Posterior cingulate gyrus (tissue), 11 donors: ENCODE results near the gene CDCA3.
"Not testable (repeated sequence)": the region's sequence is repeated elsewhere in the genome, so short reads cannot be mapped to it uniquely, and the experiment has no call there.

Experiments
- DNase-seq, 10 donors: peaks; one replicate each; pipeline versions ENCODE4 v3.0.0 to v3.0.0-alpha.2; 2020 to 2021; ENCODE audit warnings: mixed read lengths in 3 of 10
- intact Hi-C: fragments of 100-400 bp; cut with DNase I; formaldehyde crosslinking; loops from one replicate; pipeline ENCODE4 v1.15.1; 2023

Gene CDCA3

DNA sequence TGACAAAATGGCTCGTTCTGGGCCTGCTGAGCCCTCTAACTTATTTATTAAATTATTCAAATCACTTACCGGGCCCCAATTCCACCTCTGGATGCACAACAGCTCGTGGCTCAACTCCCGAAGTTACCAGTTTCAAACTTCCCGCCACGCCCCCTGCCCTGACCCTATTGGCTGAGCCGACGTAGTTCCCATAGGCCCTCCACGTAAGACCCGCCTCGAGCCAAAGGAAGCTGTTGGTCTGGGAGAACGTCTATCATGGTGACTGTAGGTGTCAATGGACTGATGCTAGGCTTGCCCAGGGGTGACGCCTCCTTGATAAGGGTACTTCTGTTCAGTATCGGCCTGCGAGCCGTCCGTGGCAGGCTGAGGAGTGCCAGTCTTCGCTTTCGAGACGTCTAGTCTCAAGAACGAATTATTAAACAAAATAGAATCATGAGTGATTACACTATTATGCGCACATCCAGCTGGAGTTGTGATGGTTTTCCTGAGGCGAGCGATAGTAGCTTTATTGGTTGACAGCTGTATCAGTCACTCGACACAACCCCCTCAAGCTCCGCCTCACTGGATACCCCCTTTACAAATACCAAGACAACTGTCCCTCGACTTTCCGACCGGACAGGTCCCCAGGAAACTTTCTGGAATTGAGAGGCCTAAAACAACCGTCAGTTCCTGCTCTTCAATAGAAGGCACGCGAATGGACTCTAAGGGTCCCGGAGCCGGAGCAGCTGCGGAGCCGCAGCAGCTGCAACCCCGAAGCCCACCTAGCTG is at the start of gene CDCA3:
Gene CDCA3, minus strand, starts transcription at position 134 of the 768 bp plus-strand sequence. CDS start 334 bp downstream, outside the sequence.
- DNase-seq = peak; percentile 88 to 99 (median 94)
- intact Hi-C loops = no loop called here

DNA sequence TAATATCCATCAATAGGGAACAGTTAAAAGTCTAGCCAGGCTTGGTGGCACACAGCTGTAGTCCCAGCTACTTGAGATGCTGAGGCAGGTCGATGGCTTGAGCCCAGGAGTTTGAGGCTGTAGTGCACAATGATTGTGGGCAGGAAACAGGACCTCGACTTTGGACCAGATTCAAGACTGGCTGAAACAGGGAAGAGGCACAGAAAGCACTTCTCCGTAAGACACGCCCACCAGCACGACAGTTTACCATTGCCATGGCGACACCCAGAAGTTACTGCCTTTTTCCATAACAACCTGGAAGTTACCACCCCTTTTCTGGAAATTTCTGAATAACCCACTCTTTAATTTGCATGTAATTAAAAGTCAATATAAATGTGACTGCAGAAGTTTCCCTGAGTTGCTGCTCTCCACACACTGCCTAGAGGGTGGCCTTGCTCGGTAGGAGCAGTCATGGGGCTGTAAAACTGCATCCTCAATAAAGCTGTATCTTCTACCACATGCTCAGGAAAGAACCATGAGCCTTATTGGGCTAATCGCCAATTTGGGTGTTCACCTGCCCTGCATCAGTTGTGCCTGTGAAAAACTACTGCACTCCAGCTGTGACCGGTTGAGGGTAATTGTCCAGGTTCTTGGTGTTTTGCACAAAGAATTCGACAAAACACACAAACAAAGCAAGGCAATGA is 48.9 kb upstream of the CDCA3 start:
- peak in 4 of 10 donors; percentile 18 to 89 (median 32) for DNase-seq
- intact Hi-C loops = no loop called here

DNA sequence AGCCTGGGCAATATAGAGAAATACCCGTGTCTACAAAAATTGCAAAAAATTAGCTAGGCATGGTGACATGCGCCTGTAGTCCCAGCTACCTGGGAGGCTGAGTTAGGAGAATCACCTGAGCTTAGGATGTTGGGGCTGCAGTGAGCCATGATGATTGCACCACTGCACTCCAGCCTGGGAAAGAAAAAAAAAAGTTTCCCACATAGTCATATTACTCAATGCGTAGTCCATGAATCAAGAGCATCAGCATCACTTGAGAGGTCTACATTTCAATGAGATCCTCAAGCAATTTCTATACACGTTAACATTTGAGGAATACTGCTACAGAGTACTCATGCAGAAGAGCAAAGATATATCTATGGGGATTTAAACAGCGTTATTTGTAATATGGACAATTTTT is 48.3 kb upstream of the CDCA3 start:
- intact Hi-C loops = no loop called here
- no peak for DNase-seq

DNA sequence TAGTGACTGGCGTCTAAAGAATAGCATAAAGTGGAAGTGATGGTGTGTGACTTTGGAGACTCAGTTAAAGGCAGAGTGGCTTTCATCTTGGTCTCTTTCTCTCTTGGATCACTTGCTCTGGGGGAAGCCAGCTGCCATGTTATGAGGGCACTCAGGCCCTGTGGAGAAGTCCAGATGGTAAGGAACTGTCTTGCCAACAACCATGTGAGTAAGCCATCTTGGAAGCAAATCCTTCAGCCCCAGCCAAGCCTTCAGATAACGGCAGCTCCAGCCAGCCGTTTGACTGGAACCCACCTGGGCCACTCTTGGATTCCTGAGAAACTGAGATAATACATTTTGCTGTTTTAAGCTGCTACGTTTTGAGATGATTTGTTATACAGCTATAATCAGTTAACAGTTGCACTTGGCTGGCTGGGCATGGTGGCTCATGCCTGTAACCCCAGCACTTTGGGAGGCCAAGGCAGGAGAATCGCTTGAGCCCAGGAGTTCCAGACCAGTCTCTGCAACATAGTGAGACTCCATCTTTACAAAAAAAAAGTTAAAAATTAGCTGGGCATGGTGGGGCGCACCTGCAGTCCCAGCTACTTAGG is 45.9 kb upstream of the CDCA3 start:
- DNase-seq = peak in 1 of 10 donors; percentile 54
- intact Hi-C loops = no loop called here

DNA sequence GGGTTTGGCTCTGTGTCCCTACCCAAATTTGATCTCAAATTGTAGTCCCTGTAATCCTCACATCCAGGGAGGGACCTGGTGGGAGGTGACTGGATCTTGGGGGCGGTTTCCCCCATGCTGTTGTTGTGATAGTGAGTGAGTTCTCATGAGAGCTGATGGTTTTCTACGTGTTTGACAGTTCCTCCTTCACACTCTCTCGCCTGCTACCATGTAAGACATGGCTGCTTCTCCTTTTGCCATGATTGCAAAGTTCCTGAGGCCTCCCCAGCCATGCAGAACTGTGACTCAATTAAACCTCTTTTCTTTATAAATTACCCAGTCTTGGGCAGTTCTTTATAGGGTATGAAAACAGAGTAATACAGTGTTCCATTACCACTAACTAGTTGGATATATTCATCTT is 43.2 kb upstream of the CDCA3 start:
- DNase-seq = no peak
- intact Hi-C loops = no loop called here

DNA sequence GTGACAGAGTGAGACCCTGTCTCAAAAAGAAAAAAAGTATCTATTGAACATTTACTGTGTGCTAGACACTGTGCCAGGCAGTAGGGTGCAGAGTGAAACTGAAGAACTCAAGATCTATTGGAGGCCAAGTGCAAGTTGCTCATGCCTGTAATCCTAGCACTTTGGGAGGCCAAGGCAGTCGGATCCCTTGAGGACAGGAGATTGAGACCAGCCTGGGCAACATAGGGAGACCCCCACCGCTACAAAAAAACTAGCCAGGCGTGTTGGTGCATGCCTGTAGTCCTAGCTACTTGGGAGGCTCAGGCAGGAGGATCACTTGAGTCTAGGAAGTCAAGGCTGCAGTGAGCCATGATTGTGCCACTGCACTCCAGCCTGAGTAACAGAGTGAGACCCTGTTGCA is 41.6 kb upstream of the CDCA3 start:
- peak in 1 of 10 donors; percentile 10 for DNase-seq

DNA sequence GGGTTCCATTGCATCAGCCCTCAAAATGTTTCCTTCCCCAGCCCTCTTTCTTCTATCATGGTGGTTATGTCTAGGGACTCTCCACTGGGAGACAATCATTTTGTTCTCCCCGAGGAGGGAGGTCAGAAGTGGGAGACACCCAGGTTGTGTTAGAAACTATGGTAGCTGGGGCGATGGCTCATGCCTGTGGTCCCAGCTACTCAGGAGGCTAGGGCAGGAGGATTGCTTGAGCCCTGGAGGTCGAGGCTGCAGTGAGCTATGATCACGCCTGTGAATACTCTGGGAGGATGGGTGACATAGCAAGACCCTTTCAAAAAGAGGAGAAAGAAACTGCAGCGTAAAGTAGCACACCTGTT is 40.5 kb upstream of the CDCA3 start:
- peak in 1 of 10 donors; percentile 60 for DNase-seq
- intact Hi-C loops = loop anchor here (1.0 kb wide), 1 partner anchor 18 kb away; the partner anchor contains the start of gene SPSB2

More for the DNA sequence above, 41.6 kb upstream of the CDCA3 start:
- intact Hi-C loops = not testable (repeated sequence)

DNA sequence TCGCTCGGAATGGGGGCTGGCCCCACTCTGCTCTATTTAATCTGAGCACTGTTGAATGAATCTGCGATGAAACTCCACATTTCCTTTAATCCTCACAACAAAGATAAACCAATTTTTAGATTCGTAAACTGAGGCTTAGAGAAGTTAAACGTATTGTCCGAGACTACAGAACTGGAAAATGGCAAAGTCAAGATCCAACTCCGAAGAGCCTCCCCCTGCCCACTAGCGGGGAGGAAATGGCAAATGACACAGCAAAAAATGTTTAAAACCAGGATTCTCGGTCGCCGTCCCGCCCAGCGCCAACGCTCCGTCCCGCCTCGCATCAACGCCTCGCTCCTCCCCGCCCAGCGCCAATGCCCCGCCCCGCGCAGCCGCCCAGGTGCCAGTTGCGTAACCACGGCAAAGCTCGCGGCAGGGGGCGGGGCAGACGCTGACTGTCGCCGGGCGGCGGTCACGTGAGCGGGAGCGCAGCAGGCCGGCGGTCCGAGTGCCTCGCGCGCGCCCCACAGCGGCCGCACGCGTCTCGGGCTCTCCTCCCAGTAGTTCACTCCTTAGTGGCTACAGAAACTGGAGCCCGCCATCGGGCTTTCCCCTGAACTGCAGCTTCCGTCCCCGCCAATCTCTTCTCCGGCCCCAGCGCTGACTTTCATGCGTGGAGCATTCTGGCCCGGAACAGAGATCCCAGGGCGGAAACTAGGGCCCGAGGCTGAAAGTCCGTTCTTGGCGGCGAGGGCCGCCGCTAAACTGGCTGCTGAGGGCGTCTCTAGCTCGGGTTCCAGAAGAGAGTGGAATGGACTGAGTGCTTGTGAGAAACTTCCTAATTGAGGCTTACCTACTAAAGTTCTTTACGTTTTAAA is 39.9 kb upstream of the CDCA3 start:
- peak; percentile 96 to 100 (median 98) for DNase-seq
- intact Hi-C loops = loop anchor here (1.0 kb wide), 1 partner anchor 18 kb away; the partner anchor contains the start of gene SPSB2

DNA sequence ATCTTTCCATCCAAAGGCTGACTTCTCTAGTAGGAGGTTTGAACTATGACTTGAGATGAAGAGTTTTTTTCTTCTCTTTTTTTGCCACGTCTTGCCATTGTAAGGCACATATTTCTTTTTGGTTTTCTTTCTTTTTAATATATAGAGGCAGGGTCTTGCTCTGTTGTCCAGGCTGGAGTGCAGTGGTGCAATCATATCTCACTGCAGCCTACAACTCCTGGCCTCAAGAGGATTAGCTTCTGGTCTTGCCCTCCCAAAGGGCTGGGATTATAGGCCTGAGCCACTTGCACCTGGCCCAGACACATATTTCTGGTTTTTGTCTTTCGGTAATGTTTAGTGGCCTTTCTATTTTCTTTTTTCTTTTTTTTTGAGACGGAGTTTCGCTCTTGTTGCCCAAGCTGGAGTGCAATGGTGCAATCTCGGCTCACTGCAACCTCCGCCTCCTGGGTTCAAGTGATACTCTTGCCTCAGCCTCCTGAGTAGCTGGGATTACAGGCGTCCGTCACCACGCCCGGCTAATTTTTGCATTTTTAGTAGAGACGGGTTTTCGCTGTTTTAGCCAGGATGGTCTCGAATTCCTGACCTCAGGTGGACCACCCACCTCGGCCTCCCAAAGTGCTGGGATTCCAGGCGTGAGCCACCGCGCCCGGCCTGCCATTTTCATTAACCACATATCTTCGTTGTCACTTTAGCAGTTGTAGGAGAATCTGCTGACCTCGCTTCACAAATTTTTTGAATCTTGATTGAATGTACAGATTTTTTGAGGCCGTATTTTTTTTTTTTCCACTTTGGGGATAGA is 38.9 kb upstream of the CDCA3 start:
- intact Hi-C loops = not testable (repeated sequence)
- peak in 1 of 10 donors; percentile 78 for DNase-seq

DNA sequence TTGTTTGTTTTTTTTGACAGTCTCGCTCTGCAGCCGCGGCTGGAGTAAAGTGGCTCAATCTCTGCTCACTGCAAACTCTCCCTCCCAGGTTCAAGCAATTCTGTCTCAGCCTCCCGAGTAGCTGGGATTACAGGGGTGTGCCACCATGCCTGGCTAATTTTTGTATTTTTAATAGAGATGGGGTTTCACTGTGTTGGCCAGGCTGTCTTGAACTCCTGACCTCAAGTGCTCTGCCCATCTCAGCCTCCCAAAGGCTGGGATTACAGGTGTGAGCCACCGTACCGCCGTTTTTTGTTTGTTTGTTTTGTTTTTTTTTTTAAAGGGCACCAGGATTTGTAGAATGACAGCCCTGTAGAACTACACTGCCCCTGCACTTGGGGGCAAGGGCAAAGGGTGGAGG is 37.7 kb upstream of the CDCA3 start:
- peak in 1 of 10 donors; percentile 14 for DNase-seq
- intact Hi-C loops = not testable (repeated sequence)

DNA sequence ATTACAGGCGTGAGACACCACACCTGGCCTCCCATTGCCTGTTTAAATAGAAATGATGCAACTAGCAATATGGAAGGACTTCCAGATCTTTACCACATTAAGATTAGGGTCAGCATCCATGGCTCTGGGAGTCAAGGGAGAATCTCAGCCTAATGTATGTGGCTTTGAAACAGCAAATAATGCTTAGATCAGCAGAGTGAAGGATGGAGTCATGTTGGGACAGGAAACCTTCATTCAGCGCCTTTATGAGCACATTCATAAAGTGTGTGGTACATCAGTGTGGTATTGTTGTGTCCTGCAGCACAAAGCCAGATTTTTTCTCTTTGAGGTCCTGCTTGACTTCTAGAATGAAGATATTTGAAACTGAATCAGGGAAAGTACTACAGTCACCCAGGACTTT is 37.3 kb upstream of the CDCA3 start:
- DNase-seq = no peak
- intact Hi-C loops = no loop called here

DNA sequence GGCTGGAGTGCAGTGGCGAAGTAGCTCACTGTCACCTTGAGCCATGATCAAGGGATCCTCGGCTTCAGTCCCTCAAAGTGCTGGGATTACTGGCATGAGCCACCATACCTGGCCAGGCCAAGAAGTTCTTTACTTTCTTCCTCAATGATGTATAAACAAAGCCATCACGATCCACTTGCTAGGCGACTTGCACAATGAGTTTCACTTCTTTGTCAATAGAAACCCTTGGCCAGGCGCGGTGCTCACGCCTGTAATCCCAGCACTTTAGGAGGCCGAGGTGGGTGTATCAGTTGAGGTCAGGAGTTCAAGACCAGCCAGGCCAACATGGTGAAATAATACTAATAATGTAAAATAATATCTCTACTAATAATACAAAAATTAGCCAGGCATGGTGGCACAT is 36.4 kb upstream of the CDCA3 start:
- DNase-seq = peak in 1 of 10 donors; percentile 43
- intact Hi-C loops = no loop called here

DNA sequence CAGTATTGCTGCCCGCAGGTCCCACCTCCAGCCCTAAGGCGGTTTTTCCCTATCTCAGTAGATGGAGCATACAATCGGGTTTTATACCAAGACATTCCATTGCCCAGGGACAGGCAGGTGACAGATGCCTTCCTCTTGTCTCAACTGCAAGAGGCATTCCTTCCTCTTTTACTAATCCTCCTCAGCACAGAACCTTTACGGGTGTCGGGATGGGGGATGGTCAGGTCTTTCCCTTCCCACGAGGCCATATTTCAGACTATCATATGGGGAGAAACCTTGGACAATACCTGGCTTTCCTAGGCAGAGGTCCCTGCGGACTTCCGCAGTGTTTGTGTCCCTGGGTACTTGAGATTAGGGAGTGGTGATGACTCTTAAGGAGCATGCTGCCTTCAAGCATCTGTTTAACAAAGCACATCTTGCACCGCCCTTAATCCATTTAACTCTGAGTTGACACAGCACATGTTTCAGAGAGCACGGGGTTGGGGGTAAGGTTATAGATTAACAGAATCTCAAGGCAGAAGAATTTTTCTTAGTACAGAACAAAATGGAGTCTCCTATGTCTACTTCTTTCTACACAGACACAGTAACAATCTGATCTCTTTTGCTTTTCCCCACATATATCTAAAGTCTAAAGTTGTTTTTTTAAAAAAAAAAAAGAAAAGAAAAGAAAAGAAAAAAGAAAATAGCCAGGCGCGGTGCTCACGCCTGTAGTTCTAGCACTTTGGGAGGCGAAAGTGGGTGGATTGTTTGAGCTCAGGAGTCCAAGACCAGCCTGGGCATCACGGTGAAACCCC is 35.3 kb upstream of the CDCA3 start:
- intact Hi-C loops = not testable (repeated sequence)
- DNase-seq = peak in 1 of 10 donors; percentile 7

DNA sequence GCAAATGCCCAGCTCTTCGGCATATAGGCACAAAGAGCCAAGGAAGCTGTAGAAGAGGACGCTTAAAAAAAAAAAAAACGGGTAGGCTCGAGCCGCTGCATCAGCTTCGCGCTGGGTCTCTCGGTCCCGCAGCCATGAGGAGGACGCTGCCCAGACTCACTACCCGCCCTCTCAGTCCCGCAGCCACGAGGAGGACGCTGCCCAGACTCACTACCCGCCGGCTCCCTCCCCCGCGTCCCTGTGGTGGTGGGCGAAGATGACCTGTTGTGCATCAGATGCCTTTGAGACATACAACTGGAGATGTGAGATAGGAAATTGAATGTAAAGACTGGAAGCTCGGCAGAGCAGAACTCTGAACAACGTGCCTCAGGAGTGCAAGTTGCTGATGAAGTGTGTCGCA is 33.5 kb upstream of the CDCA3 start:
- DNase-seq = peak in 1 of 10 donors; percentile 45
- intact Hi-C loops = no loop called here

DNA sequence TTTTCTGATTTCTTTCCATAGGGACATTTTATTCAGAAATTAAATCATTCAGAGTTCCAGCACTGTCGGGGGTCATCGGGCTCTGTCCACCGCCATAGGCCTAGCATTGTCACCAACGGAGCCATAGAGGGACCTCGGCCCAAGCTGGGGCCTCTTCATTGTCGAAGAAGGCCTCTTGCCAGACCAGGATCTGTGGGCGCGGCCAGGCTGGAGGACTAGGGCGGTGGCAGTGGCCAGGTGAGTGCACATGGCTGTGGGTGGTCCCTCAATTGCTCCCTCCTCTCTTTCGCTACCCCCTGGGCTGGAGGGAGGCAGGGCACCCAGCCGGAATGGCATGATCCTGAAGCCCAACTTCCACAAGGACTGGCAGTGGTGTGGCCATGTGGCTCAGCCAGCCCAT is 32.6 kb upstream of the CDCA3 start:
- no peak for DNase-seq
- intact Hi-C loops = no loop called here

DNA sequence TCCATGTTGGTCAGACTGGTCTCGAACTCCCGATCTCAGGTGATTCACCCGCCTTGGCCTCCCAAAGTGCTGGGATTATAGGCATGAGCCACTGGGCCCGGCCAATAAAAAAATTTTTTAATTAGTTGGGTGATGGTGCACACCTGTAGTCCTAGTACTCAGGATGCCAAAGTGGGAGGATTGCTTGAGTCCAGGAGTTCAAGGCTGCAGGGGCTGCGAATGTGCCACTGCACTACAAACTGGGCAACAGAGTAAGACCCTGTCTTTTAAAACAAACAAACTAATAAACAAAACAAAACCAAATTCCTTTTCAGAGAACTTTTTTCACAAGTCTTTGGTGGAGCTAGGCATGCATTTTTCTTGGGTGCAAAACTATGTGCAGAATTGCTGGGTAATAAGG is 32.2 kb upstream of the CDCA3 start:
- intact Hi-C loops = no loop called here
- DNase-seq = no peak

DNA sequence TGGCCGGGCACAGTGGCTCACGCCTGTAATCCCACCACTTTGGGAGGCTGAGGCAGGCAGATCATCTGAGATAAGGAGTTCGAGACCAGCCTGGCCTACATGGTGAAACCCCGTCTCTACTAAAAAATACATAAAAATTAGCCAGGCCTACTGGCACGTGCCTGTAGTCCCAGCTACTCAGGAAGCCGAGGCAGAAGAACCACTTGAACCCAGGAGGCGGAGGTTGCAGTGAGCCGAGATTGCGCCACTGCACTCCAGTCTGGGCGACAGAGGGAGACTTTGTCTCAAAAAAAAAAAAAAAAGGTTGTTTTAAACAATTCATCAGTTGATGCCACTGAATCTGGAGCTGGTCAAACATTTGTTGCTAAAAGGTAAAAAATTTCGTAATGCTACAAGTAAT is 28.7 kb upstream of the CDCA3 start:
- intact Hi-C loops, DNase-seq: not testable (repeated sequence)

DNA sequence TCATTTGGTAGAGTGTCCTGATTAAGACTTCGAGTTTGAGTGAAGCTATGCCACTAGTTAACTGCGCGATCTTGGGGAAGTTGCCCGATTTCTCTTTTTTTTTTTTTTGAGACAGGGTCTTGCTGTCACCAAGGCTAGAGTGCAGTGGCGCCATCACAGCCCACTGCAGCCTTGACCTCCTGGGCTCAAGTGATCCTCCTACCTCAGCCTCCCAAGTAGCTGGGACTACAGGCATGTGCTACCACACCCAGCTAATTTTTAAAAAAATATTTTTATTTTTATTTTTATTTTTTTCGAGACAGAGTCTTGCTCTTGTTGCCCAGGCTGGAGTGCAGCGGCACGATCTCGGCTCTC is 22.9 kb upstream of the CDCA3 start:
- DNase-seq = peak in 1 of 10 donors; percentile 31
- intact Hi-C loops = not testable (repeated sequence)
